ENCODE measurements around the gene GMEB2. TPM values are rescaled to one million over a fixed set of nuclear protein-coding genes. Genes with fewer than 3 reads are reported as not detected.

Gene GMEB2
- total RNA-seq, 1 donor from 2014 or later = 8.0 TPM

DNA sequence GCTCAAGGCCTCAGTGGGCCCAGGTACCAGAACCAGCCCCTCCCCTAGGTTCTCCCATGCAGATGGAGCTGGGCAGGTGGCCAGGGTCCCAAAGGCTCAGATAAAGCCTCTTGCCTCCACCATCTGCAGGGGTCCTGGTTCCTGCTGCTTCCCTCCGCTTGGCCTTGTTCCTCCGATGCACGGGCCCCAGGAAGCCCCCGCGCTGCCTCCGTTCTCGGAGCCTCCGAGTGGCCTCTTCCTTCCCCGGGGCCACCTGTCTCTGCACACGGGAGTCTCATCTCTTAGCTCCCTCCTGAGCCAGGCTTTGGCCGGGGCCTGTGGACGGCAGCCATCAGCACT, 87.8 kb downstream of the GMEB2 start:
- H3K4me1 Mint-ChIP-seq = peaks cover 8% of the 10 kb centered on the region
- H3K27ac Mint-ChIP-seq = no peak overlapping the region
- DNase-seq (ENCODE audit: low spot score) = no peak
- Histone ChIP-seq H3K36me3 (no peaks in the 10 kb centered on the region), H3K9ac (no peak overlapping the region), H3K9me3 (ENCODE audit: low read depth) (no peaks in the 10 kb centered on the region), H3F3A (ENCODE audit: low read depth) (peaks cover 3% of the 10 kb centered on the region), H3K79me2 (ENCODE audit: low read depth) (no peaks in the 10 kb centered on the region), H3K27me3 (no peaks in the 10 kb centered on the region), H3K4me3 (no peak overlapping the region), H3K4me2 (no peak overlapping the region), H3K27ac (no peak overlapping the region), H3K4me1 (no peaks in the 10 kb centered on the region), H4K20me1 (ENCODE audit: low read depth) (no peaks in the 10 kb centered on the region), H2AFZ (replicated peaks) (no peak overlapping the region)
- H3K4me3 Mint-ChIP-seq = no peak overlapping the region
- peaks cover 5% of the 10 kb centered on the region for H3K27me3 Mint-ChIP-seq (ENCODE audit: insufficient read depth, low read depth)
- TF ChIP-seq EZH2 (IDR thresholded peaks at IDR 0.05) (no peak), EZH2phosphoT487 (IDR thresholded peaks at IDR 0.05) (no peak)
- TF ChIP-seq, protein P1, sequence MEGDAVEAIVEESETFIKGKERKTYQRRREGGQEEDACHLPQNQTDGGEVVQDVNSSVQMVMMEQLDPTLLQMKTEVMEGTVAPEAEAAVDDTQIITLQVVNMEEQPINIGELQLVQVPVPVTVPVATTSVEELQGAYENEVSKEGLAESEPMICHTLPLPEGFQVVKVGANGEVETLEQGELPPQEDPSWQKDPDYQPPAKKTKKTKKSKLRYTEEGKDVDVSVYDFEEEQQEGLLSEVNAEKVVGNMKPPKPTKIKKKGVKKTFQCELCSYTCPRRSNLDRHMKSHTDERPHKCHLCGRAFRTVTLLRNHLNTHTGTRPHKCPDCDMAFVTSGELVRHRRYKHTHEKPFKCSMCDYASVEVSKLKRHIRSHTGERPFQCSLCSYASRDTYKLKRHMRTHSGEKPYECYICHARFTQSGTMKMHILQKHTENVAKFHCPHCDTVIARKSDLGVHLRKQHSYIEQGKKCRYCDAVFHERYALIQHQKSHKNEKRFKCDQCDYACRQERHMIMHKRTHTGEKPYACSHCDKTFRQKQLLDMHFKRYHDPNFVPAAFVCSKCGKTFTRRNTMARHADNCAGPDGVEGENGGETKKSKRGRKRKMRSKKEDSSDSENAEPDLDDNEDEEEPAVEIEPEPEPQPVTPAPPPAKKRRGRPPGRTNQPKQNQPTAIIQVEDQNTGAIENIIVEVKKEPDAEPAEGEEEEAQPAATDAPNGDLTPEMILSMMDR (IDR thresholded peaks at IDR 0.05) = no peak
- H3K36me3 Mint-ChIP-seq = no peaks in the 10 kb centered on the region
- no peaks in the 10 kb centered on the region for H3K9me3 Mint-ChIP-seq

DNA sequence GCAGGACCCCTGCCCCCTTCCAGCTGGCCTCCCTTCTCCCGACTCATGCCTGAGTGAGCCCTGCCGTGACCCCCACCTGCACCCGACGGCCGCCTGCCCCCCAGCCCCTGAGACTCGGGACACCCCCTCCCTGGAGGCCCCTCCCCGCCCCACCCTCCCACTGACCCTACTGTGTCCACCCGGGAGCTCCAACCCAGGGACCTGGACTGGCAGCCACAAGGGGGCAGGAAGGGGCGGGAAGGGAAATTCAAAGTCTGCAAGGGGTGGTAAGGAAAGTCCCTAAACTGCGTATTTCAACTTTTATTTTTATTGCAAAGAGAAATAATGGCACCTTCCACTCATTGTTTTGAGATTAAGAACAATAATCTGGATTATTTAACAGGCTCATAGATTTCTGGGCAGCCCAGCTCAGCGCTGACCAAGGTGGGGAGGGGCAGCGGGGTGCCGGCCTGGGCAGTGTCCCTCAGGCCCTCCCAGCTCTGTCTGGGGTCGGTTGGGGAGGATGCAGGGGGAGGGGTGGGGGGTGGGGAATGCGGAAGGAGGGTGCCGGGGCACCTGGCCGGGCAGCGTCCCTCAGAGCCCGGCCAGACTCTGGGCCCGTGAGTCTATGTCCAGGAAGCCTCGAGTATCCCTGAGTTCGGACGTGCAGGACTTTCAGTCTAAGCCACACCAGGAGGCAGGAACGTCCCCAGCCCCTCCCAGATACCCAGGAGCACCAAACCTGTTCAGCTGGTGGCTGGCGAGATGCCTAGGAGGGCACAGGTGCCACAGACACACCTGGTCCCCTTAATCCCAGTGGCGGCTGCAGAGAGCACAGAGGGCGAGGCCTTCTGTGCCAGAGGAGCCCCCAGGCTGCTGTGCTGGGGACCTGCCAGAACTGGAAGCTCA, 88.5 kb downstream of the GMEB2 start:
- Histone ChIP-seq H3K4me2 (peak overlapping the region; percentile 71), H4K20me1 (ENCODE audit: low read depth) (no peaks in the 10 kb centered on the region), H3F3A (ENCODE audit: low read depth) (peaks cover 3% of the 10 kb centered on the region), H3K9me3 (ENCODE audit: low read depth) (no peaks in the 10 kb centered on the region), H3K4me1 (no peaks in the 10 kb centered on the region), H2AFZ (replicated peaks) (no peak overlapping the region), H3K9ac (no peak overlapping the region), H3K27ac (no peak overlapping the region), H3K4me3 (peak overlapping the region; percentile 42), H3K36me3 (no peaks in the 10 kb centered on the region), H3K79me2 (ENCODE audit: low read depth) (no peaks in the 10 kb centered on the region), H3K27me3 (no peaks in the 10 kb centered on the region)
- H3K27me3 Mint-ChIP-seq (ENCODE audit: insufficient read depth, low read depth) = peaks cover under 1% of the 10 kb centered on the region
- peaks cover 6% of the 10 kb centered on the region for H3K4me1 Mint-ChIP-seq
- TF ChIP-seq, protein P1 (IDR thresholded peaks at IDR 0.05) = peak; percentile 33
- TF ChIP-seq EZH2phosphoT487 (IDR thresholded peaks at IDR 0.05) = no peak
- H3K4me3 Mint-ChIP-seq = no peak overlapping the region
- no peak for DNase-seq (ENCODE audit: low spot score)
- no peaks in the 10 kb centered on the region for H3K36me3 Mint-ChIP-seq
- no peak overlapping the region for H3K27ac Mint-ChIP-seq
- no peaks in the 10 kb centered on the region for H3K9me3 Mint-ChIP-seq

Other genes with a start within 250 kb of the GMEB2 start
- 39.5 and 106 TPM in 2 replicates for gene KCNQ2, start 154.4 kb downstream of the GMEB2 start, total RNA-seq (ENCODE audit: low replicate concordance)
- 0.54 and 1.5 TPM in 2 replicates for gene EEF1A2, start 128.0 kb downstream of the GMEB2 start, total RNA-seq (ENCODE audit: low replicate concordance)
- 4.1 and 82.2 TPM in 2 replicates for gene PPDPF, start 106.3 kb downstream of the GMEB2 start, total RNA-seq (ENCODE audit: low replicate concordance)
- gene PTK6, start 89.7 kb downstream of the GMEB2 start, total RNA-seq (ENCODE audit: low replicate concordance) = not detected in 2 replicates
- gene SRMS, start 79.4 kb downstream of the GMEB2 start, total RNA-seq (ENCODE audit: low replicate concordance) = not detected in 2 replicates
- gene FNDC11, start 72.9 kb downstream of the GMEB2 start, total RNA-seq (ENCODE audit: low replicate concordance) = 0.39 and 9.0 TPM in 2 replicates
- 2.9 and 17.7 TPM in 2 replicates for gene HELZ2, start 52.9 kb downstream of the GMEB2 start, total RNA-seq (ENCODE audit: low replicate concordance)
- gene STMN3, start 26.3 kb upstream of the GMEB2 start, total RNA-seq (ENCODE audit: low replicate concordance) = 3.3 and 6.1 TPM in 2 replicates
- 6.0 and 16.7 TPM in 2 replicates for gene RTEL1, start 31.2 kb upstream of the GMEB2 start, total RNA-seq (ENCODE audit: low replicate concordance)
- gene TNFRSF6B, start 69.6 kb upstream of the GMEB2 start, total RNA-seq (ENCODE audit: low replicate concordance) = 0.25 TPM in 1 of 2 replicates, not detected in the other
- 18.3 and 32.6 TPM in 2 replicates for gene ARFRP1, start 80.9 kb upstream of the GMEB2 start, total RNA-seq (ENCODE audit: low replicate concordance)
- 8.2 and 26.8 TPM in 2 replicates for gene ZGPAT, start 80.9 kb upstream of the GMEB2 start, total RNA-seq (ENCODE audit: low replicate concordance)
- 0.47 and 10.9 TPM in 2 replicates for gene LIME1, start 109.6 kb upstream of the GMEB2 start, total RNA-seq (ENCODE audit: low replicate concordance)
- gene SLC2A4RG, start 112.7 kb upstream of the GMEB2 start, total RNA-seq (ENCODE audit: low replicate concordance) = 12.0 and 58.0 TPM in 2 replicates
- 8.1 and 13.9 TPM in 2 replicates for gene ZBTB46, start 204.2 kb upstream of the GMEB2 start, total RNA-seq (ENCODE audit: low replicate concordance)
- not detected in 2 replicates for gene ABHD16B, start 234.4 kb upstream of the GMEB2 start, total RNA-seq (ENCODE audit: low replicate concordance)
- gene TPD52L2, start 238.2 kb upstream of the GMEB2 start, total RNA-seq (ENCODE audit: low replicate concordance) = 66.6 and 80.1 TPM in 2 replicates